Ectodermal cell (in vitro differentiated cells): ENCODE results near the gene BICD2.
"Not testable (repeated sequence)": the region's sequence is repeated elsewhere in the genome, so short reads cannot be mapped to it uniquely, and the experiment has no call there.

ENCODE experiments used
- H3K27ac ChIP-seq: 2 replicates; pipeline ENCODE4 v1.7.0; 2013; ENCODE audit warnings: mild to moderate bottlenecking, low read depth, low read length; ENCODE audit not compliant: insufficient read depth, poor library complexity, severe bottlenecking
- H3K27me3 ChIP-seq: 2 replicates; pipeline ENCODE4 v1.7.0; 2013; ENCODE audit warnings: mild to moderate bottlenecking, low read length; ENCODE audit not compliant: insufficient read depth, control insufficient read depth, poor library complexity, severe bottlenecking
- H3K36me3 ChIP-seq: one replicate; pipeline ENCODE4 v1.7.0; 2013; ENCODE audit warnings: low read length; ENCODE audit not compliant: control insufficient read depth, insufficient read depth
- H3K4me1 ChIP-seq: one replicate; pipeline ENCODE4 v1.7.0; 2013; ENCODE audit warnings: low read length; ENCODE audit not compliant: control insufficient read depth, insufficient read depth
- H3K4me3 ChIP-seq: 2 replicates; pipeline ENCODE4 v1.7.0; 2013; ENCODE audit warnings: low read depth, low read length, control low read depth; ENCODE audit not compliant: insufficient read depth
- H3K9me3 ChIP-seq: 2 replicates; pipeline ENCODE4 v1.7.0; 2013; ENCODE audit warnings: mild to moderate bottlenecking, low read length, moderate library complexity; ENCODE audit not compliant: control insufficient read depth
- WGBS, 2 experiments: methylation state at CpG; one replicate each; pipeline ENCODE4 v1.1.7; 2013; ENCODE audit warnings: missing lambda C conversion rate in 2 of 2; 5-methylcytosine and 5-hydroxymethylcytosine counted together

The BICD2 gene

DNA sequence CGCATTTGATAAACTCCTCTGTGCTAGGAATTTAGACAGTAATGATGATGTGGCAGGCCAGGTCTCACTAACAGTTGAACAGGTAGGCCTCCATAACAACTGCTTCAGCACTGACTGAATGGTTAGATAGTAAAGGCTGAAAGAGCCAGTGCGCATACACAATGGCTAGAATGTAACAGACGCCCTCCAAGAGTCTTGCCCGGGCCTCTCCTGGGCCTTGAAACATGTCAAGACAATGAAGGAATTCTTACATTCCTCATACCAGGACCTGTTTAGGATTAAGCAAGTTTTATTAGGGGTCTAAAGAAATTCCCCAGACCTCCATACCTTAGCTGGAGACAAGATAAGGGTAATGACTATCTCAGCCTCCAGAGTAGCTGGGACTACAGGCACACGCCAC, 6.7 kb upstream of the BICD2 start:
- Histone ChIP-seq H3K4me1 (no peaks in the 10 kb centered on the region), H3K9me3 (no peaks in the 10 kb centered on the region), H3K27ac (no peak overlapping the region), H3K4me3 (no peak overlapping the region), H3K27me3 (no peaks in the 10 kb centered on the region), H3K36me3 (no peaks in the 10 kb centered on the region)
- 93 to 96% methylated on average over 5 of the region's 5 CpGs for WGBS, 2 experiments

- H3K9me3 ChIP-seq: no peaks in the 10 kb centered on the region
- 75 to 80% methylated on average over 7 of the region's 7 CpGs for WGBS, 2 experiments
- no peak overlapping the region for H3K4me3 ChIP-seq
- no peaks in the 10 kb centered on the region for H3K27me3 ChIP-seq
- H3K4me1 ChIP-seq: no peaks in the 10 kb centered on the region
- H3K27ac ChIP-seq: no peak overlapping the region
- no peaks in the 10 kb centered on the region for H3K36me3 ChIP-seq
Measured at GRCh38 chr9:92770360-92770995, 5.8 kb upstream of the BICD2 start.

DNA sequence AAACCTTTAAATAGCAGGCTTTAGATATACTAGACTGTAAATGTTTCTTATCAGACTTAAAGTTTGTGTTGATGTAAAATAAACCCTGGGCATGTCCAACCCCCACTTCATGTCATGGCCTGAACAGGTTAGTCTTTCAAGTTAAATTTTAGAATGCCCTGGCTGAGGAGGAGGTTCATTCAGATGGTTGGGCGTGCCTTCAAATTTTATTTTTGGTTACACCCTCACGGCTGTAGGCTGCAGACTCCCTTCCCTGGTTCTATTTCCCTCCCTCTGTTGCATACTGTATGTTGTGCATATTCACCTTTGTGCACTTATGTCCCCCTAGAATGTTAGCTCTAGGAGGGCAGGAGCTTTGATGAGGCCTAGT, 5.3 kb upstream of the BICD2 start:
- Histone ChIP-seq H3K9me3 (no peaks in the 10 kb centered on the region), H3K27ac (no peak overlapping the region), H3K4me3 (no peak overlapping the region), H3K27me3 (no peaks in the 10 kb centered on the region), H3K36me3 (no peaks in the 10 kb centered on the region), H3K4me1 (no peaks in the 10 kb centered on the region)
- WGBS, 2 experiments: 94 to 95% methylated on average over 2 of the region's 2 CpGs

- 87 to 93% methylated on average over 3 of the region's 3 CpGs for WGBS, 2 experiments
- Histone ChIP-seq H3K27ac (no peak overlapping the region), H3K4me1 (no peaks in the 10 kb centered on the region)
Measured at GRCh38 chr9:92769286-92769685, 4.7 kb upstream of the BICD2 start.

GRCh38 chr9:92768816-92769215, 4.2 kb upstream of the BICD2 start:
- H3K9me3 ChIP-seq: not testable (repeated sequence)

More at GRCh38 chr9:92769286-92769685, 4.7 kb upstream of the BICD2 start:
- Histone ChIP-seq H3K9me3 (no peaks in the 10 kb centered on the region), H3K27me3 (no peaks in the 10 kb centered on the region), H3K36me3 (no peaks in the 10 kb centered on the region), H3K4me3 (no peak overlapping the region)

GRCh38 chr9:92767066-92768054, 2.7 kb upstream of the BICD2 start:
- Histone ChIP-seq H3K9me3 (no peaks in the 10 kb centered on the region), H3K27ac (no peak overlapping the region), H3K4me3 (no peak overlapping the region), H3K4me1 (peaks cover 9% of the 10 kb centered on the region), H3K27me3 (no peaks in the 10 kb centered on the region), H3K36me3 (no peaks in the 10 kb centered on the region)
- 85 to 91% methylated on average over 9 of the region's 9 CpGs for WGBS, 2 experiments

More at GRCh38 chr9:92768816-92769215, 4.2 kb upstream of the BICD2 start:
- WGBS, 2 experiments: 94 to 95% methylated on average over 10 of the region's 10 CpGs
- H3K4me1 ChIP-seq, H3K27ac ChIP-seq, H3K27me3 ChIP-seq, H3K4me3 ChIP-seq, H3K36me3 ChIP-seq: not testable (repeated sequence)

- Histone ChIP-seq H3K27me3 (no peaks in the 10 kb centered on the region), H3K4me3 (peak overlapping the region; percentile 98), H3K36me3 (no peaks in the 10 kb centered on the region), H3K27ac (peak overlapping the region; percentile 99), H3K4me1 (peaks cover 9% of the 10 kb centered on the region), H3K9me3 (no peaks in the 10 kb centered on the region)
- WGBS, 2 experiments: 2 to 3% methylated on average over 73 to 75 of the region's 75 CpGs
Measured at GRCh38 chr9:92764988-92765936, 629 bp upstream of the BICD2 start.

- H3K27ac ChIP-seq: no peak overlapping the region
- H3K4me1 ChIP-seq: peaks cover 9% of the 10 kb centered on the region
- no peaks in the 10 kb centered on the region for H3K36me3 ChIP-seq
- 2% methylated on average over 42 of the region's 42 CpGs for WGBS, 2 experiments
- no peaks in the 10 kb centered on the region for H3K9me3 ChIP-seq
- H3K4me3 ChIP-seq: peak overlapping the region; percentile 98
- no peaks in the 10 kb centered on the region for H3K27me3 ChIP-seq
Measured at GRCh38 chr9:92763721-92764380, 782 bp downstream of the BICD2 start.

- Histone ChIP-seq H3K4me1 (peaks cover 9% of the 10 kb centered on the region), H3K9me3 (no peaks in the 10 kb centered on the region), H3K27ac (no peak overlapping the region), H3K4me3 (peak overlapping the region; percentile 98), H3K36me3 (no peaks in the 10 kb centered on the region), H3K27me3 (no peaks in the 10 kb centered on the region)
- 73 to 77% methylated on average over 19 of the region's 19 CpGs for WGBS, 2 experiments
Measured at GRCh38 chr9:92762781-92763708, 1.6 kb downstream of the BICD2 start.
